CD1c-positive myeloid dendritic cell (primary cell): ENCODE results near the gene GRK2.
"Not testable (repeated sequence)": the region's sequence is repeated elsewhere in the genome, so short reads cannot be mapped to it uniquely, and the experiment has no call there.

Experiments used
- DNase-seq: peaks from one replicate; pipeline ENCODE4 v3.0.0-alpha.2; 2016; ENCODE audit errors: extremely low spot score

GRK2 gene

DNA sequence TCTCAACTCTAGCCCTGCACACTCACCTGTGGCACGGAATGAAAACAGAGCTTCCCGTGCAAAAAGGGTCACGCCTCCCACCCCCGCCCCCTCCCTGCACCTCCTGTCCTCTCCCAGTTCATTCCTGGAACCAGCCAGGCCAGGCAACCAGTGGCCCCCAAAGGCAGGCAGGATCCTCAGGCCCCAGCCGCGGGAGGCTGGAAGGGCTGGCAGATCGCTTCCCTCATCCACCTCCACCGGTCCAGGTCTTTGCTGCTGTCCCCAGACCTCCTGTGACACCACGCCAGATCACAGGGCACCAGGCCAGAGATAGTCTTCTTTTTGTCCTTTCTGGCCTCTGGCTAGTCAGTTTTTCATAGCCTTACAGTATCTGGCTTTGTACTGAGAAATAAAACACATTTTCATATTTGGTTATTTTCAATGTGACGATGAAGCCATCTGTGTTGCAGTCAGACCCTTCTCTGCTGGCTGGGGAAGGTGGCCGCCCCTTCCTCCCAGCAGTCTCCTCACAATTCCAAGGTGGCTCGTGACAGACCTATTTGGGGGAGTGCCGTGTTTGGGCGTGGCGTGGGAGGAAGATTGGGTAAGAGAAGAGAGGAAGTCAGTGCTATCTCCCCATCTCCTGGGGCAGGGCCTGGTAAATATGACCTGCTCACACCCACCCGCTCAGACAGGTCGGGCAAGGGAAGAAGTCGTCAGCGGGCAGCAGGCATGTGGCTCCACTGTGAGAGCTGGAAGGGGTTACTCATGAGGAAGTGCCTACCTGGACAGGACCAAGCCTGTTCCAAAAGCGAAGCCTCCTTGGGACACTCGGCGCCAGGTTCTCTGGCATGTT, 46.1 kb downstream of the GRK2 start:
- DNase-seq: peak; percentile 68

DNA sequence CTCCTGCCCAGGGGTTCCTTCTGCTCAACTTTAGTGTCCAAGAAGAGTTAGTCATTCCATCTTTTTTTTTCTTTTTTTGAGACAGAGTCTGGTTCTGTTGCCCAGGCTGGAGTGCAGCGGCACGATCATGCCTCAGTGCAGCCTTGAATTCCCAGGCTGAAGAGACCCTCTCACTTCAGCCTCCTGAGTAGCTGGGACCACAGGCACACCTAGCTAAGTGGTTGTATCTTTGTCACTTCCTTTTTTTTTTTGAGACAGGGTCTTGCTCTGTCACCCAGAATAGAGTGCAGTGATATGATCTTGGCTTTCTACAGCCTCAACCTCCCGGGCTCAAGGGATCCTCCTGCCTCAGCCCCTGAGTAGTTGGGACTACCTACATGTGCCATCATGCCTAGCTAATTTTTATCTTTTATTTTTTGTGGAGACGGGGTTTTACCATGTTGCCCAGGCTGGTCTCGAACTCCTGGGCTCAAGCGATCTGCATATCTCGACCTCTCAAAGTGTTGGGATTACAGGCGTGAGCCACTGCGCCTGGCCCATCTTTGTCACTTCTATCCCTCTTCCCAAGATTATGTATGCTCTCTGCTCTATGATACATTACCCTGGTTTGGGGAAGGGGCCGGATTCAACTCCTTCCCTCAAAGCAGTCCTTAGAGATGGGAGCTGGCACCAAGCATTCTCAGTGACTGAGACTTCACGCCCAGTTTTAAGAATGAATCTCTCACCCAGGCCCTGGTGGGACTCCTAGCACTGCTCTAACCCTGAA, 47.0 kb downstream of the GRK2 start:
- DNase-seq: no peak

DNA sequence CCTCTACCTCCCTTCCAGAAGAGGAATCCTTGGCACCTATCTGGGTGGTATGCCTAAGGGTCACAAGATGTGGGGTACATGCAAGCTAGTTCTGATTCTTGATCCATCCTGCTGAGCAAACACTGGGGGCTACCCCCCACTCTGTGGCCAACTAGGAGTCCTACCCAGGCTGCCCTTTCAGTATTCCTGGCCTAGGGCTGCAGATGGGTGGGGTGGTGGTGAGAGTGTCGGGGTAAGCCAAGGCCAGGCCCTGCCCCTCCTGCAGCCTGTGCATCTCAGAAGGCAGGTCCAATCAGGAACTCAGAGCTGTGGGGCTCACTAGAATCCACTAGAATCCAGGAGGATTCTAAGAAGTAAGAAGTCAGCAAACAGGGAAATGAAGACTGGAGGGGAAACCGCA, 47.9 kb downstream of the GRK2 start:
- no peak for DNase-seq

DNA sequence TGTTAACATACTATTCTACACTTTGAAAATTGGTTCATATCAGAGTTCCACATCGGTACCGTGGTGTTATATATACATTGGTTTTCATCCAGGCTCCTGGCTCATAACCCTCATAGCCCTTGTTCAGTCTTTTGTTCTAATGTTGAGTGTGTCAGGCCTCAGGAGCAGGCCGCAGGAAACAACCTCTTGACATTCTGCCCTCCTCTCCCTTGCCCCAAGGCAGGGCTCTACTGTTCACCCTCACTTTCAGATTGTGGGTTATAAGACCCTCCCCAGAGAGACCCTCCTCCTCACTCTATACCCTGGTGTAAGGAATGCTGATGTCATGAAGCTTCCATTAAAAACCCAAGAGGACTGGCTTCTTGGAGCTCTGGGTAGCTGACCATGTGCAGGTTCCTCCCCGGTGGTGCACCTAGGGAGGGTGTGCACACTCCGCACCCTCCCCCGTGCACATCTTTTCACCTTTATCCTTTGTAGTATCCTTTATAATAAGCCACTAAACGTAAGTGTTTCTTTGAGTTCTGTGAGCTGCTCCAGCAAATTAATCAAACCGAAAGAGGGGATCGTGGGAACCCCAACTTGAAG, 49.1 kb downstream of the GRK2 start:
- no peak for DNase-seq

DNA sequence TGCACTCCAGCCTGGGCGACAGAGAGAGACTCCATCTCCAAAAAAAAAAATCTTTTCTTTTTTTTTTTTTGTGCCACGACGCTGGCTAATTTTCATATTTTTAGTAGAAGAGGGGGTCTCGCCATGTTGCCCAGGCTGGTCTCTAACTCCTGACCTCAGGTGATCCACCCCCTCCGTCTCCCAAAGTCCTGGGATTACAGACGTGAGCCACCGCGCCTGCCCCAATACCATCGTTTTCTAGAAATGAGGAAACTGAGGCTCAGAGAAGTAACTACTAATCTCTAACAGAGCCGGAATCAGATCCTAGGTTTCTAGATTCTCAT, 50.6 kb downstream of the GRK2 start:
- no peak for DNase-seq

DNA sequence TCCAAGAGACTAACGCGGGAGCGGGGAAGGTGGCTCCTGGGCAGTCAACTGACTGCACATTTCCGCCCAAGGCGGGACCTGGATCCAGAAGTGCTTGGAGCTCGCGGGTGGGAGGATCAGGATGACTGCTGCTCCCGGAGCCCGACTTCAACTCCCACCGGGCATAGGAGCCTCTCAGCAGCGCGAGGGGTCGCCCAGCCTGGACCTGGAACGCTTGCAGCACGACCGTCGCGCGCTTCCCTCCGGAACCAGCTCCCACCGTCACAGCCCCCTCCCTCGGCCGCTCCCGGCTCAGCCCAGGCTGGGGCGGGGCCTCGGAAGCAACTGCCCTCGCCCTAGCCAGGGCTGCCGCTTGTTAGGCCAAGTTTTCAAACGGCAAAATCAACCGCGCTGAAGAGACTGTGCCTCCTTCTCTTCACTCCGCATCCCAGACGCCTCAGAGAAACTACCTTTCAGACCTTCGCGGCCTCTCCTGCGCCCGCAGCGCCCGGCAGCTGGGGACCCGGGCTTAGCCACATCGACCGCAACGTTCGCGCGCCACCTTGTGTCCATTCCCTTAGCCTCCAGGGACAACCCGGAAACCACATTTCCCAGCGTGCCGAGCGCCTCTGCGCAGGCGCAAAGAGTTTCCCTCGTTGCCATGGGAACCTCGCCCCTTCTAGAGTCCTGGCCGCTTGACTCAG, 51.1 kb downstream of the GRK2 start:
- DNase-seq: peak; percentile 99

DNA sequence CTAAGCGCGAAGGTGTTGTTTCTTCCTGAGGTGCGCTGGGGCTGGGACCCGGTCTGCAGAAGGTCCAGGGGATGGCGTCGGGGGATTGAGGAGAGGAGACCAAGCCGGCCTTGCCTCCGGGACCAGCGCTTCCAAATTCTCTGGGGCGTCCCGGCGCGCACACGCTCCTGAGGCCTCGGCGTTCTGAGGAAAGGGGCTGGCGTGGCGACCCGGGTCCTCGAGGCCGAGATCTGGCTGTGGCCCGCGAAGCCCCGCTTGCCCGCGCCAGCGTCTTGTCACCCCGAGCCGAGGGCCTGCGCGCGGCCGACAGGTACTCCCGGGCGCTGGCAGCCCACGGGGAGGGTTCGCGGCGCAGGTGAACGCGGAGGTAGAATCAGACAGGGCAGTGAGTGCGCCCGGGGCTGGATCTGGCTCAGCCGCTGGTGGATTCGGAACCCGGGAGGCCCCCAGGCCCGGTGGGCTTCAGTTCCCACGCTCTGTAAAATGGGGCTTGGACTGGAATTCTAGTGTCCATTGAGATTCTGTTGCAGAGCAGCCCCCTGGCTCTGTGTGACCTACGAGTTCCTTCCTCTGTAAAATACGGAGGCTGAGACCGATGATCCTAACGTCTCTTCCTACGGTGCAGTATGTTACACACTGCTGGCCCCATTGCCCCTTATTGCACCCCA, 51.7 kb downstream of the GRK2 start:
- DNase-seq: no peak

DNA sequence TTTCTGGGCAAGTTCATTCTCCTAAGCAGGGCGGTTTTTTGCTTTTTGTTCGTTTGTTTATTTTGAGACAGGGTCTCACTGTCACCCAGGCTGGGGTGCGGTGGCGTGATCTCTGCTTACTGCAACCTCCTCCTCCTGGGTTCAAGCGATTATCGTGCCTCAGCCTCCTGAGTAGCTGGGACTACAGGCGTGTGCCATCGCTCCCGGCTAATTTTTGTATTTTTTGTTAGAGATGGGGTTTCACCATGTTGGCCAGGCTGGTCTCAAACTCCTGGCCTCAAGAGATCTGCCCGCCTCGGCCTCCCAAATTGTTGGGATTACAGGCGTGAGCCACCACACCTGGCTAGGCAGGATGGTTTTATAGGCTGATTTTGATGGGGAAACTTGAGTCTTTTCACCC, 52.6 kb downstream of the GRK2 start:
- not testable (repeated sequence) for DNase-seq

DNA sequence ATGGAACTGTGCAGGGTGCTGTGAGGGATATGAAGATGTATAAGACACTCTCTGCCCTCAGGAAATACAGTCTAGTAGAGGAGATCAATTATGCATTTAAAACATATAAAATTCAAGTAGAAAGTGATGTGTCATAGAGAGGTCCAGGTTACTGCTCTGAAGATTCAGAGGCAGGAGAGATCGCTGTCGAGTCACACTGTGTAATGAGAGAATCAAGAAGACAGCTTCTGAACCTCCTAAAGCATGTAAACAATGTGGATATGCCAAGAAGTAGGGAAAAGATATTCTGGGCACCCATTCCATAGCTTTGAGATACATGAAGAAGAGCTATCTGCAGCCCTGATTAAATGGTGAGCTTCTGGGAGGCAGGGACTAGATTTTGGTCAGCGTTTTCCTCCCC, 53.7 kb downstream of the GRK2 start:
- no peak for DNase-seq

DNA sequence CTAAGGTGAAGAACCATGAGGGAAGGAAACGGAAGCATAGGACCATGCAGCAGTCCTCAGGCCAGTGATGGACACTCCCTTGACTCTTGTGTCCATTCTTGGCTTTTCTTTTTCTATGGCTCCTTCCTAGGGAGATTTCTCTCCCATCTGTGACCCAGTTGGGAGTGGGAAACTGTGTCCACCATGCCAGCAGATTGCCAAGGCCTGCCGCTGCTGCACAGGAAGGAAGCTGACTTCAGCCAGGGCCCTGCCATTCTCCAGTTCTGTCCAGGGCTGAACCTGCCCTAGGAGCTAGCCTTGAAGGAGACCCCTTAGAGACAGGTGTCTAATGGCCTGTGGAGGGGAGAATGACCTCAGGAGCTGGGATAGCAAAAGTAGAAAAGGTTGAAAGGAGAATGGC, 54.4 kb downstream of the GRK2 start:
- no peak for DNase-seq

DNA sequence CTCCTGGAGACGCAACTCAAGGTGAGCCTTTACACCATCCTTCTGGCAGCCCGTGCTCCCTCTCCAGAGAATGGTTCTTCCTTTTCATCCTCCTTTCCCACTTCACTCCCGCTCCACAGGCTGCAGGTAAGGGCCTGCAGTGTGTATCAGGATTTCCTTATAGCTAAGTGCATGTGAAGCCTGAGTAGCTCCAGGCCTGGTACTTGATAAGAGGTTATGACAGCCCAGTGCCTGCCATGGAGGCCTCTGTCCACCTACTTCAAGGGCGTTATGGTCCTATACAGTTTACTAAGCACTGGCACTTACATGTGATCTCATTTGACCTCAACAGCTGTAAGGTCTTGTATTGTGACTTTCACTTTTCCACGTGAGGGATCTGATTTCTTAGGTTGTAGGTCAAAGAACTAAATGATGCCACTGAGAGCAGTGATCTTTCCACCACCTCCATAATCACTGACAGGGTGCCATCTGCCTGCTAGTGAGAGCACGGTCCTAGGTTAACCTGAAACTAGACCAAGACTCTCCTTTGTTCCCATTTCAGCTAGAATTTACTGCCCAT, 55.1 kb downstream of the GRK2 start:
- no peak for DNase-seq

DNA sequence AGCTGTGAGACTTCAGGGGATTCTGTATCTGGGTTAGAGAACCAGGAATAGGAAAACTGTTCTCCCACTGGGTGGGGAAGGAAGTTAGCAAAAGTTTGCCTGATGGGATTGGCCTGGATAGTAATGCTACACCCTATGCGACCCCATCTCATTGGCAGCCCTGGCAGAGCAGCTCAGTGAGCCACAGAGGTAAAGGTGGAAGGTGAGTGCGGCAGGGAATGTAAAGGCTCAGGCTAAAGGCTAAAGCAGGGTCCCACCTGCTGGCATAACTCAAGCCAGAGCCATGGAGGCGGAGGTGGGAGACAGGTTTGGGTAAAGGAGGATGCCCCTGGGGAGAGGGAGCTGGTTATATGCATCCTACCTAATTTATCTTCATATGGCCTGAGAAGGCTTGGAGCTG, 55.8 kb downstream of the GRK2 start:
- no peak for DNase-seq

DNA sequence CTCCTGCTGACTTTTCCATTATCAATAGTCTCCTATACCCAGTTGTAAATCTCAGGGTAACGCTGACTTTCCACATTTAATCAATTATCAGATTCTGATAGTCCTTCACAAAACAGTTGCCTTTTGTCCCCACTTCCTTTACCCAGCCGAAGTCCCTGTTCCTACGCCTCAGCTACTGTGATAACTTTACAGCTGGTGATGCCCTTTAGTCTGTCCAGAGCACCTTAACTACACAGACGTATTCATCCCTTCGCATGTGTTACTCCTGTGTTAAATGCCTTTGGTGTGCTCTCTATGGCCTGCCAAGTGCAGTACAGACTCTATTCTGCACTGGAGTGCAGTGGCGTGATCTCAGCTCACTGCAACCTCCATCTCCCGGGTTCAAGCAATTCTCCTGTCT, 57.3 kb downstream of the GRK2 start:
- DNase-seq: no peak

DNA sequence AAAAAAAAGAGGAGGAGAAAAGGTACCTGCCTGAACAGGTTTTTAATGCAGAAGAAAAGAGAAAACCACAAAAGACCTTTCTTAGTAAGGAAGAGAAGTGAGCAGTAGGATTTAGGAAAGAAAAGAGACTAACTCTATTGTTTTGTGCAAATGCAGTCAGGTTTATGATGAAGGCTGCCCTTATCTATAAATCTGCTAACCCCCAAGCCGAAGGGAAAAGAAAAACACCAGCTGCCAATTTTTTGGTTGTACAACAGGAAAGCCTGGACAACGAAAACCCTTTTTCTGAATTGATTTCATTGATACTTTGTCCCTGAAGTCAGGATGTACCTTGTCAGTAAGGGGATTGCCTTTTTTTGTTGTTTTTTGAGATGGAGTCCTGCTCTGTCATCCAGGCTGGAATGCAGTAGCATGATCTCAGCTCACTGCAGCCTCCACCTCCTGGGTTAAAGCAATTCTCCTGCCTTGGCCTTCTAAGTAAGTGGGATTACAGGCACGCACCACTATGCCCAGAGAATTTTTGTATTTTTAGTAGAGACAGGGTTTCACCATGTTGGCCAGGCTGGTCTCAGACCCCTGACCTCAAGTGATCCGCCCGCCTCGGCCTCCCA, 65.9 kb downstream of the GRK2 start:
- DNase-seq: no peak
